ENCODE results near the gene C6orf136. TPM values are rescaled to one million over a fixed set of nuclear protein-coding genes. Genes with fewer than 3 reads are reported as not detected.

The C6orf136 gene
- total and polyA plus RNA-seq, 4 donors = 2.0 to 12.0 (median 9.8) TPM

DNA sequence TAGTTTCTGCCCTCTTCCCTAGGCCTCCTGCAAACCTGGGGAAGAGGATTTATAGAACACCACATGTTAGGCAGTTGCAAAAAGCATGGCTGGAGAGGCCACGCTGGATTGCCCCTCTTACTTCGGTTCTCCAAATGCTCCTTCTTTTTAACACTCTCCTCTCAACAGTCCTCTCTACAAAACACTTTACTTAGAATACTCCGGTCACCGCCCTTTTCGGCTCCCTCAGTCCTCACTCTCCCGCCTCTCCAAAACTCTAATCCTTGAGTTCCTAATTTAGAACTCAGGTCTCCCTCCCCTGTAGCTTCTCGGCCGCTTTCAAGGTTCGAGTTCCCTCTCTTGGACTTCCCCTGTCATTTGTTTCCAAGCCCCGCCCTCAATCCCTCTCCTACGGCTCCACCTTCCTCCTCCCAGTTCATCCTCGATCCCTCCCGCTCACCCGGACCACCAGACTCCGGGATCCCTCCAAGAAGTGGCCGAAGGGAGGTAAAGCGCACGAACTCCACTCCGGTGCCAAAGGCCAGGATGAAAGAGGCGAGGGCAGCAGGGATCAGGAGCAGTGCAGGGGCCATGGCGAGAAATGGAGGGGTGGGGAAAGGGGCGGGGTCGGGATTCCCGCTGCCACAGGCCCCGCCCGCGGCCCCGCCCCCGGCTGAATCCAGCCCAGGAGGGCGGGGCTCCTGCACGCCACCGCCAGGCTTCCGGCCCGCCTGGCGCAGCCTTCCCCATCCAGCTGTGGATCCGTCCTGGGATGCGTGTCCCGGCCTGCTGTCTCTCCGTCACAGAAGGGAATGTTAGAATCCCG, 43.7 kb downstream of the C6orf136 start, which contains the start of gene NRM:
Gene NRM, minus strand, starts transcription at position 582 of the 805 bp plus-strand sequence. Its CDS starts 10 bp downstream, at position 572.
- DNase-seq (ENCODE audit: low spot score) = peak; percentile 86
- 3% methylated on average over 40 of the region's 40 CpGs for WGBS
- H3K36me3 ChIP-seq (ENCODE audit: control insufficient read depth in 4 of 4, insufficient read depth in 3 of 4, low read depth in 1 of 4, low read length in 3 of 4) = no peaks in the 10 kb centered on the region
- peak within 1 kb of the TSS; percentile 69 to 79 for H3K27ac ChIP-seq (ENCODE audit: low read depth in 1 of 2, low read length in 2 of 2)
- peak within 1 kb of the TSS in 1 of 2 donors; percentile 61 for H3K9ac ChIP-seq (ENCODE audit: low read depth in 1 of 2, low read length in 2 of 2)
- H3K9me3 ChIP-seq (ENCODE audit: control insufficient read depth in 4 of 4, low read length in 3 of 4) = no peaks in the 10 kb centered on the region
- peak within 1 kb of the TSS; percentile 59 to 78 (median 77) for H3K4me3 ChIP-seq (ENCODE audit: low read depth in 1 of 3, low read length in 3 of 3)
- peaks cover 11 to 54% (median 41%) of the 10 kb centered on the region in 4 donors for H3K4me1 ChIP-seq (ENCODE audit: control insufficient read depth in 4 of 4, insufficient read depth in 4 of 4, low read length in 3 of 4)
- no peaks in the 10 kb centered on the region for H3K27me3 ChIP-seq (ENCODE audit: control insufficient read depth in 4 of 4, insufficient read depth in 4 of 4, low read length in 3 of 4)
- TF ChIP-seq YY1 (IDR thresholded peaks at IDR 0.05) (no peak), HNF4A (conservative IDR thresholded peaks at IDR 0.05) (no peak), FOXA1 (IDR thresholded peaks at IDR 0.05) (no peak), RXRA (IDR thresholded peaks at IDR 0.05) (no peak), GABPA (IDR thresholded peaks at IDR 0.05 in 1 of 2, conservative IDR thresholded peaks at IDR 0.05 in 1 of 2) (peak; percentile 49 to 63), RAD21 (IDR thresholded peaks at IDR 0.05) (peak in 1 of 2 donors; percentile 36), TAF1 (conservative IDR thresholded peaks at IDR 0.05) (no peak), FOXA2 (IDR thresholded peaks at IDR 0.05) (no peak), JUND (IDR thresholded peaks at IDR 0.05) (no peak), HNF4G (IDR thresholded peaks at IDR 0.05) (no peak), ATF3 (IDR thresholded peaks at IDR 0.05) (no peak), EGR1 (IDR thresholded peaks at IDR 0.05; ENCODE audit: low read depth in 2 of 2) (no peak), SP1 (IDR thresholded peaks at IDR 0.05) (peak; percentile 63), NR2F2 (IDR thresholded peaks at IDR 0.05) (peak; percentile 24)
- TF ChIP-seq, protein P1, sequence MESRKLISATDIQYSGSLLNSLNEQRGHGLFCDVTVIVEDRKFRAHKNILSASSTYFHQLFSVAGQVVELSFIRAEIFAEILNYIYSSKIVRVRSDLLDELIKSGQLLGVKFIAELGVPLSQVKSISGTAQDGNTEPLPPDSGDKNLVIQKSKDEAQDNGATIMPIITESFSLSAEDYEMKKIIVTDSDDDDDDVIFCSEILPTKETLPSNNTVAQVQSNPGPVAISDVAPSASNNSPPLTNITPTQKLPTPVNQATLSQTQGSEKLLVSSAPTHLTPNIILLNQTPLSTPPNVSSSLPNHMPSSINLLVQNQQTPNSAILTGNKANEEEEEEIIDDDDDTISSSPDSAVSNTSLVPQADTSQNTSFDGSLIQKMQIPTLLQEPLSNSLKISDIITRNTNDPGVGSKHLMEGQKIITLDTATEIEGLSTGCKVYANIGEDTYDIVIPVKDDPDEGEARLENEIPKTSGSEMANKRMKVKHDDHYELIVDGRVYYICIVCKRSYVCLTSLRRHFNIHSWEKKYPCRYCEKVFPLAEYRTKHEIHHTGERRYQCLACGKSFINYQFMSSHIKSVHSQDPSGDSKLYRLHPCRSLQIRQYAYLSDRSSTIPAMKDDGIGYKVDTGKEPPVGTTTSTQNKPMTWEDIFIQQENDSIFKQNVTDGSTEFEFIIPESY (IDR thresholded peaks at IDR 0.05) = no peak
- TF ChIP-seq, protein P2, sequence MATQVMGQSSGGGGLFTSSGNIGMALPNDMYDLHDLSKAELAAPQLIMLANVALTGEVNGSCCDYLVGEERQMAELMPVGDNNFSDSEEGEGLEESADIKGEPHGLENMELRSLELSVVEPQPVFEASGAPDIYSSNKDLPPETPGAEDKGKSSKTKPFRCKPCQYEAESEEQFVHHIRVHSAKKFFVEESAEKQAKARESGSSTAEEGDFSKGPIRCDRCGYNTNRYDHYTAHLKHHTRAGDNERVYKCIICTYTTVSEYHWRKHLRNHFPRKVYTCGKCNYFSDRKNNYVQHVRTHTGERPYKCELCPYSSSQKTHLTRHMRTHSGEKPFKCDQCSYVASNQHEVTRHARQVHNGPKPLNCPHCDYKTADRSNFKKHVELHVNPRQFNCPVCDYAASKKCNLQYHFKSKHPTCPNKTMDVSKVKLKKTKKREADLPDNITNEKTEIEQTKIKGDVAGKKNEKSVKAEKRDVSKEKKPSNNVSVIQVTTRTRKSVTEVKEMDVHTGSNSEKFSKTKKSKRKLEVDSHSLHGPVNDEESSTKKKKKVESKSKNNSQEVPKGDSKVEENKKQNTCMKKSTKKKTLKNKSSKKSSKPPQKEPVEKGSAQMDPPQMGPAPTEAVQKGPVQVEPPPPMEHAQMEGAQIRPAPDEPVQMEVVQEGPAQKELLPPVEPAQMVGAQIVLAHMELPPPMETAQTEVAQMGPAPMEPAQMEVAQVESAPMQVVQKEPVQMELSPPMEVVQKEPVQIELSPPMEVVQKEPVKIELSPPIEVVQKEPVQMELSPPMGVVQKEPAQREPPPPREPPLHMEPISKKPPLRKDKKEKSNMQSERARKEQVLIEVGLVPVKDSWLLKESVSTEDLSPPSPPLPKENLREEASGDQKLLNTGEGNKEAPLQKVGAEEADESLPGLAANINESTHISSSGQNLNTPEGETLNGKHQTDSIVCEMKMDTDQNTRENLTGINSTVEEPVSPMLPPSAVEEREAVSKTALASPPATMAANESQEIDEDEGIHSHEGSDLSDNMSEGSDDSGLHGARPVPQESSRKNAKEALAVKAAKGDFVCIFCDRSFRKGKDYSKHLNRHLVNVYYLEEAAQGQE (IDR thresholded peaks at IDR 0.05) = no peak
- TF ChIP-seq, protein P3, sequence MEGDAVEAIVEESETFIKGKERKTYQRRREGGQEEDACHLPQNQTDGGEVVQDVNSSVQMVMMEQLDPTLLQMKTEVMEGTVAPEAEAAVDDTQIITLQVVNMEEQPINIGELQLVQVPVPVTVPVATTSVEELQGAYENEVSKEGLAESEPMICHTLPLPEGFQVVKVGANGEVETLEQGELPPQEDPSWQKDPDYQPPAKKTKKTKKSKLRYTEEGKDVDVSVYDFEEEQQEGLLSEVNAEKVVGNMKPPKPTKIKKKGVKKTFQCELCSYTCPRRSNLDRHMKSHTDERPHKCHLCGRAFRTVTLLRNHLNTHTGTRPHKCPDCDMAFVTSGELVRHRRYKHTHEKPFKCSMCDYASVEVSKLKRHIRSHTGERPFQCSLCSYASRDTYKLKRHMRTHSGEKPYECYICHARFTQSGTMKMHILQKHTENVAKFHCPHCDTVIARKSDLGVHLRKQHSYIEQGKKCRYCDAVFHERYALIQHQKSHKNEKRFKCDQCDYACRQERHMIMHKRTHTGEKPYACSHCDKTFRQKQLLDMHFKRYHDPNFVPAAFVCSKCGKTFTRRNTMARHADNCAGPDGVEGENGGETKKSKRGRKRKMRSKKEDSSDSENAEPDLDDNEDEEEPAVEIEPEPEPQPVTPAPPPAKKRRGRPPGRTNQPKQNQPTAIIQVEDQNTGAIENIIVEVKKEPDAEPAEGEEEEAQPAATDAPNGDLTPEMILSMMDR (IDR thresholded peaks at IDR 0.05; ENCODE audit: low read depth, low read length, missing input control) = no peak
- TF ChIP-seq, protein P4, sequence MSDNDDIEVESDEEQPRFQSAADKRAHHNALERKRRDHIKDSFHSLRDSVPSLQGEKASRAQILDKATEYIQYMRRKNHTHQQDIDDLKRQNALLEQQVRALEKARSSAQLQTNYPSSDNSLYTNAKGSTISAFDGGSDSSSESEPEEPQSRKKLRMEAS (IDR thresholded peaks at IDR 0.05) = no peak
